Testis (tissue), 2 donors: ENCODE data around the gene KCNIP2.

Experiments
- POLR2A ChIP-seq: fragments of 450-650 bp; IDR thresholded peaks from one replicate; pipeline ENCODE4 v1.6.1; 2017; ENCODE audit warnings: antibody characterized with exemption, mild to moderate bottlenecking, moderate library complexity
- TF ChIP-seq, protein P1 (sequence below), 3 experiments: fragments of 450-650 bp in 2 of 3; fragments of 200-600 bp in 1 of 3; sonication (generic) in 1 of 3; IDR thresholded peaks; one replicate each; pipeline ENCODE4 v1.5.1; 2016 to 2019; ENCODE audit warnings: antibody characterized with exemption in 3 of 3, mild to moderate bottlenecking in 2 of 3, moderate library complexity in 1 of 3

DNA sequence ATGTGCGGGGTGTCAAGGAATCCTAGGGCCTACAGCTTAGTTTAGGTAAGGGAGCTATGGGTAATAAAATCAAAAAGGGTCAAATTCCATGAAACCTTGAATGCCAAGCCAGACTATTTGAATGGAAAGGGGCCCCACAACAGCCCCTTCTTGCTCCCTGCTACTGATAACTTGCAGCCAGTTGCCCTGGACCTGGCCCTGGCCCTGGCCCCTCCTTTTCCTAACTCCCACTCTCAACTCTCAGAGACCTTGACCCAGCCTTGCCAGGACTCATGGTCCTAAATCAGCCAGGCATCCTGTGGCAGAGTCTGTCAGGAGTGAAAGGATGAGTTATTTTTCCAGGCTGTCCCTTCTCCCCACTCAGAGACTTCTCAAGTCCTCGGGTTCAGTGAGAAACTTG lies 5.9 kb downstream of the KCNIP2 start:
- TF ChIP-seq, protein P1, sequence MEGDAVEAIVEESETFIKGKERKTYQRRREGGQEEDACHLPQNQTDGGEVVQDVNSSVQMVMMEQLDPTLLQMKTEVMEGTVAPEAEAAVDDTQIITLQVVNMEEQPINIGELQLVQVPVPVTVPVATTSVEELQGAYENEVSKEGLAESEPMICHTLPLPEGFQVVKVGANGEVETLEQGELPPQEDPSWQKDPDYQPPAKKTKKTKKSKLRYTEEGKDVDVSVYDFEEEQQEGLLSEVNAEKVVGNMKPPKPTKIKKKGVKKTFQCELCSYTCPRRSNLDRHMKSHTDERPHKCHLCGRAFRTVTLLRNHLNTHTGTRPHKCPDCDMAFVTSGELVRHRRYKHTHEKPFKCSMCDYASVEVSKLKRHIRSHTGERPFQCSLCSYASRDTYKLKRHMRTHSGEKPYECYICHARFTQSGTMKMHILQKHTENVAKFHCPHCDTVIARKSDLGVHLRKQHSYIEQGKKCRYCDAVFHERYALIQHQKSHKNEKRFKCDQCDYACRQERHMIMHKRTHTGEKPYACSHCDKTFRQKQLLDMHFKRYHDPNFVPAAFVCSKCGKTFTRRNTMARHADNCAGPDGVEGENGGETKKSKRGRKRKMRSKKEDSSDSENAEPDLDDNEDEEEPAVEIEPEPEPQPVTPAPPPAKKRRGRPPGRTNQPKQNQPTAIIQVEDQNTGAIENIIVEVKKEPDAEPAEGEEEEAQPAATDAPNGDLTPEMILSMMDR (IDR thresholded peaks at IDR 0.05) = no peak
- no peak for TF ChIP-seq POLR2A
